GM19324 (cell line): ENCODE results near the gene IER5L.
"Not testable (repeated sequence)": the region's sequence is repeated elsewhere in the genome, so short reads cannot be mapped to it uniquely, and the experiment has no call there.

Experiments used
- ATAC-seq: cut with Tn5 transposase; IDR thresholded peaks from one replicate; pipeline ENCODE4 v1.9.1; 2021; ENCODE audit warnings: mild to moderate bottlenecking, moderate library complexity; ENCODE audit not compliant: unreplicated experiment, low FRiP score

IER5L gene

DNA sequence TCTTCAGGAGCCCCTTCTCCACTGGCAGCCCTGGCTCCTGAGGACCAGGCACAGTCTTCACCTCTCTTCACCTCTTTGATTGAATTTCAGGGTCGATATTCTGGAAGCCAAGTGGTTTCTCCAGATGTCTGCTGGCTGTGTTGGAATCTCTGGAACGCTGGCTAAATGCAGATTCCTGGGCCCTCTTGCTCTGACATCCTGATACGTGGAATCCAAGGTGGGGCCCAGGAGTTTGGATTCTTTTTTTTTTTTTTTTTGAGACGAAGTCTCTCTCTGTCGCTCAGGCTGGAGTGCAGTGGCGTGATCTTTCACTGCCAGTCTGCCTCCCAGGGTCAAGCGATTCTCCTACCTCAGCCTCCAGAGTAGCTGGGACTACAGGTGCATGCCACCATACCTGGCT, 26.8 kb upstream of the IER5L start:
- no peak for ATAC-seq

DNA sequence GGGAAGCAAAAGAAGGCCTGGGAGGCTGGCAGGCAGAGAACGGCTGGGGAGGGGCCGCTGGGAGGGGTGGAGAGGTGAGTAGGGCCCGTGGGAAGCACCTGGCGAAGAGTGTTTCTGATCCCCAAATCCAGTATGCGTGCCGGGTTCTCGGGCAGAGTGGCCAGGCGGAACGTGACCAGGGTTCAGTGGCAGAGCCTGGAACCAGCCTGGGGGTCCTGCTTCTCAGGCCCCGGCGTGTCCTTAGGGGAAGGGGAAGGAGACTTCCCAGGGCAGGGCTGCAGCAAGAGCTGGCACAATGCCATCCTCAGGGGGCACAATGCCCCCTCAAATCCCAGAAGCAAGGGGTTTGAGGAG, 25.5 kb upstream of the IER5L start:
- ATAC-seq = no peak

DNA sequence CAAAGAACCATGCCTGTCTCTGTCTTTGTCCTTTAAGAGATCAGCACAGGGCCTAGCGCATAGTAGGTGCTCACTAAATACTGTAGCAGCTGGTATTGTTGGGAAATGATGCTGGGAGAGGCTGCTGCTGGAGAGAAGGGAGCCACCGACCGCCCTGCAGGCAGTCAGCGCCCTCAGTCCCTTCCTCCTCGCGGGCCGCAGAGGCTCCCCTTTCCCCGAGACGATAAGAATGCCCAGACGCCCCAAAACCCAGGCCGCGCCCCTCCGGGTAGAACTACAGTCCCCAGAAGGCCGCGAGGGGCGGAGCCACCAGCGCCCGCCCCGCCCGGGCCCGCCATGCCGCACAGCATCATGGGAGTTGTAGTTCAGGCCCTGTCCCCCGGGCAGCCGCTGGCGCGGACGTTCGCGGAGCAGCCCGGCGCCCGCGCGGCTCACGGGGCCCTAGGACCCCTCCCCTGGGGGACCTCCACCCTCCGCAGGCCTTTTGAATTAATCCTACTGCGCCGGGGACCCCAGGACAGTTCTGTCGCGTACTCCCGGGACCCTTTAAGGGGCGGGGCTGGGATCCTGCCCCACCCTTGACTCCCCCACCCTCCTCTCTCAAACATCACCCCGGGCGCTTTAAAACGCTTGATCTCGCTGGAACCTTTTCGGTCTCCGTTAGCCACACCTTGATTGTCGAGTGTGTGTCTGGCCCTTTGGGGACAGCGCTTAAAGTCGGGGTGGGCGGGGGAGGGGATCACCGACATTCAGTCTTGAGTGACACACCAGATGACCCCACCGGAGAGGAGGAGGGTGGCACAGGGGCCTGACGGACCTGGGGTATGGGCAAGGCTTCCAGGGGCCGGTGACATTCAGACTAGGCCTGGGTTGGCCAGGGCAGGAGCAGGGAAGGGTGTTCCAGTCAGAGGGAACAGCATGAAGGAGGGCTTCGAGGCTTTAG, 24.8 kb upstream of the IER5L start:
- peak; percentile 90 for ATAC-seq

DNA sequence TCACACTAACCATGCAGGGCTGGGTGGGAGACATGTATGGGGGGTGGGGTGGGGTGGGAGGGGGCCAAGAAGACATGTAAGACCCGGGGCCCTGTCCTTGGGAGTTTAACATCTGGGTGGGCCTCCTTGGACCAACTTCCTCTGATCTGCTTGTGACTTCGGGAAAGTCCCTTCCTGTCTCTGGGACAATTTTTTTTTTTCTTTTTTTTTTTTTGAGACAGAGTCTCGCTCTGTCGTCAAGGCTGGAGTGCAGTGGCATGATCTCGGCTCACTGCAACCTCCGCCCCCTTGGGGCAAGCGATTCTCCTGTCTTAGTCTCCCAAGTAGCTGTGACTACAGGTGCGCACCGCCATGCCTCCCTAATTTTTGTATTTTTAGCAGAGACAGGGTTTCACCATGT, 23.8 kb upstream of the IER5L start:
- ATAC-seq = no peak

GRCh38 chr9:129201289-129201688, 23.2 kb upstream of the IER5L start:
- ATAC-seq = no peak

- no peak for ATAC-seq
Measured at GRCh38 chr9:129200255-129200654, 22.2 kb upstream of the IER5L start.

GRCh38 chr9:129199044-129199435, 21.0 kb upstream of the IER5L start:
- no peak for ATAC-seq

- no peak for ATAC-seq
Measured at GRCh38 chr9:129198319-129199043, 20.4 kb upstream of the IER5L start.

DNA sequence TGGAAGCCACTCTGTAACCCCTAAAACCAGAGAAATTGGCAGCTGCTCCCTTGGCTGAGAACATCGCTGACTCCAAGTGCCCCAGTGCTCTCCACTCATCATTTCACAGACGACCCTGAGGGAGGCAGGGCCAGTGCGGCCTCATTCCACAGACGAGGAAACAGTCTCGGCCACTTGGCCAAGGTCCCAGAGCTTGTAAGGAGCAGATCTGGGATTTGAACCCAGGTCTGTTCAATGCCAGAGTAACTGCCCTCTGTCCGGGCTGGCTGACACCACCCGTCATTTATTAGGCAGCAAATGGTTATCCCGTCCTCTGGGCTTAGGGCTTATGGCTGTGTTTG, 19.9 kb upstream of the IER5L start:
- no peak for ATAC-seq

- not testable (repeated sequence) for ATAC-seq
Measured at GRCh38 chr9:129197045-129197444, 19.0 kb upstream of the IER5L start.

GRCh38 chr9:129195606-129196005, 17.5 kb upstream of the IER5L start:
- ATAC-seq = no peak

DNA sequence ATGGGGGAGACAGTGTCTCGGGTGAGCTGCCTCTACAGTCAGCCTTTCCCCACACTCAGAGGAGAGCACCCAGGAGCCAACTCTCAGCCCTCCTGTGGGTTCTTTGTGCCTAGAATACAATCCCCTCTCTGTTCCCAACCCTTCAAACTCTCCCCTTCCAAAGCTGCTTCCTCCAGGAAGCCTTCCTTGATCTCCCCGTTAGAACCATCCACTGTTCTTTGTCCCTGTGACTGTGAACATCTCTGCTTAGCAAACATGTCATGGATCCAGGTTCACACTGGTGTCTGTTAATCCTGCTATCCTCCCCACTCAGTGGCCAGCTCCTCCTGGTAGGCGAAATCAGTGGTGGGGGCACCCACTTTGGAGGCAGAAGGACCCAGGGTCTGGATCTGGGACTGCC, 16.2 kb upstream of the IER5L start:
- no peak for ATAC-seq

DNA sequence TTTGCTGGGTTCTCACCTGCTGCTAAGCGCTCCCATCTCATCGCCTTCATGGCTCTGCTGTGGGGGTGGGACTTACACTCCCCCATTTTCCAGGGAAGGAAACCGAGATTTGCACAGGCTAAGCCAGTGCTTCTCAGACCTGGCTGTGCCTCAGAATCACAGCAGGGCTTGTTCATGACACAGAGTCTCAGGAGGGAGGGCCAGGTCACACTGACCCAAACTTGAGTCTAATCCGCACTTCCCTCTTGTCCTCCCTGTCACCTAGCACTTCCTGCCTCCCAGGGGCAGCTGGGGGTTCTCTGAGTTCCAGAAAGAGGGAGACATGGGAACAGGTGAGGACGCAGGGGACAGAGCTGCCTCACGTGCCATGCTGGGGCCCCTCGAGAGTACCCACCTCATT, 15.6 kb upstream of the IER5L start:
- ATAC-seq = no peak

DNA sequence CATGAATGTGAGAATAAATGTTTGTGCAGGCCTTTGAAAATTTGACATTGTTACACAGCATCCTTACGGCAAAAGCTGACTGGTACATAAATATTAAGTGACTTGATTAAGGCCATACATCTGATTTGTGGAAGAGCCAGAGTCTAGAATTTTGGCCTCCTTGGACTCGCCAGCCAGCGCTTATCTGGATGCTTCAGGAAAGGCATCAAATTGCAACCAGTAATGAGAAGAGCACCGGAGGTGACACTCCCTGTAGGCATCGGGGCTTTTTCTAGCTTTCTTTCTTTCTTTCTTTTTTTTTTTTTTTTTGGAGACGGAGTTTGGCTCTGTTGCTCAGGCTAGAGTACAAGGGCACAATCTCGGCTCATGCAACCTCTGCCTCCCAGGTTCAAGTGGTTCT, 13.2 kb upstream of the IER5L start:
- ATAC-seq = no peak

GRCh38 chr9:129189971-129190370, 11.9 kb upstream of the IER5L start:
- ATAC-seq = not testable (repeated sequence)

DNA sequence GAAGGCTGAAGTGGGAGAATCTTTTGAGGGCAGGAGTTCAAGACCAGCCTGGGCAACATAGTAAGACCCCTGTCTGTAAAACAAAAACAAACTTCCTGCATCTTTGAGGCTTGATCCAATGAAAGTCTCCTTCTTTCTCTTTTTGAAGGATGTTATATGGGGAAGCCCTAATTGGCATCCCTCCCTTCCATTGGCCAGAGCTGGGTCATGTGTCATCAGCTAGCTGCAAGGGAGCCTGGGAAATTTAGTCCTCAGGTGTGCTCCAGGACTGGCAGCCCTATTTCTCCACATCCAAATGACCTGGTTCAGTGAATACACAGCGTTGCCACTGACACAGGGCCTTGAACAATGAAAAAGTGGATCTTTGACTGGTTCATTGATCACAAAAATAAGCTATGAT, 9.0 kb upstream of the IER5L start:
- no peak for ATAC-seq

DNA sequence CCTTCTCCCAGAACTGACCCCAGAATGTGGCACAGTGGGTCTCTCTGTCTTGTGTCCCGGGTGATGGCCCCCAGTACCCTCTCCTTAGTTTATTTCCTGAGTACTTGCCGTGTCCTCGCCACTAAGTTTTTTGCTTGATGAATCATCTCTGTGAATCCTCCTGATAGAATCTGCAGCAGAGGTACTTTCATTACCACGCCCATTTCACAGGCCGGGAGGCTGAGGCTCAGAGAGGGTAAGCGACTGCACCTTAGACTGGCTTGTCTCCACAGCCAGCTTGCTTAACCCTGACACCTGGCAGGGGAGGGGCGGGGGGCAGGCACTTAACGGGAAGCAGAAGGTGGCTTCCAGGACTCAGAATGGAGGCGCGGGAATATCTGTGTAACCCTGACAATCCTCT, 7.9 kb upstream of the IER5L start:
- ATAC-seq = no peak

GRCh38 chr9:129185402-129185801, 7.3 kb upstream of the IER5L start:
- ATAC-seq = no peak

- ATAC-seq = no peak
Measured at GRCh38 chr9:129184596-129185122, 6.6 kb upstream of the IER5L start.

- ATAC-seq = no peak
Measured at GRCh38 chr9:129184219-129184524, 6.1 kb upstream of the IER5L start.

DNA sequence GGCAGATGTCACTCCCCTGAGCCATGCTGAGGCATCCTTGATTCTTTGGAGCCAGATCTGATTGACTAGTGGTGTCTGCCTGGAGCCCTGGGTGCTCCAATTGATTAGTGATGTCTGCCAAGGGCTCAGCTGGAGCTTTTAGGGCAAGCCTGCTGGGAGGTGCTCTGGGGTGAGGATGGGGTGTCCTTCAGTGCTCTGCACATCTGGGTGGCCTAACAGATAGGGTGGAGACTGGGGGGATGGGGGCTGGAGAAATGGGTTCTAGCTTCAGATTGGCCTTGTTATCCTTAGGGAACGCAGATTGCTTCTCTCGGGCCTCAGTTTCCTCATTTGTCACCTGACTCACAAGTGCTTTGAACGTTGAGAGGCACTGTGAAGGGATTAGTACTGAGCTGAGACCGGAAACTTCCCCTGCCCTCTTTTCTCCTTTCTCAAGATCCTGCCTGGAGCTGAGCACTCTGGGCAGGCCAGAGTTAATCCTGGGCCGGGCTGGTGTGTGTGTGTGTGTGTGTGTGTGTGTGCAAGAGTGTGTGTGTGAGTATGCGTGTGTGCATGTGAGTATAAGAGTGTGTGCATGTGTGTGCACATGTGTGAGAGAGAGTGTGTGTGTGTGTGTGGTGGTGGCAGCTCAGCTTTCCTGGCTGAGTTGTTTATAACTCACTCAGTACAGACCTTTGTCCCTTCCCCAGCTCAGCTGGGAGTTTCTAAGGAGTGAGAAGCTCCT, 5.6 kb upstream of the IER5L start:
- no peak for ATAC-seq
